Activated B cell treated with CpG ODN at 0.5 μM for 24 hours (primary cell): ENCODE results near the gene ELOVL5. TPM values are rescaled to one million over a fixed set of nuclear protein-coding genes. Genes with fewer than 3 reads are reported as not detected.

Source experiments
- ATAC-seq: fragments of 200-7000 bp; cut with Tn5 transposase; one replicate; pipeline ENCODE4 v1.10.0; 2021; ENCODE audit warnings: low read depth, mild to moderate bottlenecking, moderate library complexity
- CTCF ChIA-PET: fragments of 350-600 bp; sonication (Branson Sonifier 250); formaldehyde crosslinking; loops from one replicate; lab custom pipeline; 2021; ENCODE audit warnings: antibody characterized with exemption; lab: Charles Lee
- POLR2A ChIA-PET: fragments of 350-600 bp; sonication (Branson Sonifier 250); formaldehyde crosslinking; loops from one replicate; lab custom pipeline; 2021; ENCODE audit warnings: antibody characterized with exemption; lab: Charles Lee
- DNase-seq: peaks from one replicate; pipeline ENCODE4 v3.0.0; 2022
- H3K27ac Mint-ChIP-seq: one replicate; pipeline ENCODE4 v1.8.0; 2020; ENCODE audit warnings: mixed read lengths
- H3K27me3 Mint-ChIP-seq: one replicate; pipeline ENCODE4 v1.8.0; 2021; ENCODE audit warnings: mixed read lengths
- H3K36me3 Mint-ChIP-seq: one replicate; pipeline ENCODE4 v1.8.0; 2021; ENCODE audit warnings: low read depth, mixed read lengths
- H3K4me1 Mint-ChIP-seq: one replicate; pipeline ENCODE4 v1.8.0; 2021; ENCODE audit warnings: mixed read lengths
- H3K4me3 Mint-ChIP-seq: one replicate; pipeline ENCODE4 v1.8.0; 2020; ENCODE audit warnings: mild to moderate bottlenecking, mixed read lengths
- H3K9me3 Mint-ChIP-seq: one replicate; pipeline ENCODE4 v1.8.0; 2020; ENCODE audit warnings: mixed read lengths
- intact Hi-C: fragments of 100-400 bp; cut with micrococcal nuclease; formaldehyde crosslinking; loops from one replicate; pipeline ENCODE4 v1.15.1; 2024
- total RNA-seq: library from RNA; stranded (reverse); gene quantifications from 2 replicates; pipeline ENCODE4 v1.2.3, GENCODE V29; 2022
- TF ChIP-seq, protein P1 (sequence below): fragments of 200-600 bp; IDR thresholded peaks from one replicate; pipeline ENCODE4 v1.8.0; 2022; ENCODE audit warnings: antibody characterized with exemption, mild to moderate bottlenecking

ELOVL5 gene
- total RNA-seq, 1 donor from 2014 or later = 127 TPM

DNA sequence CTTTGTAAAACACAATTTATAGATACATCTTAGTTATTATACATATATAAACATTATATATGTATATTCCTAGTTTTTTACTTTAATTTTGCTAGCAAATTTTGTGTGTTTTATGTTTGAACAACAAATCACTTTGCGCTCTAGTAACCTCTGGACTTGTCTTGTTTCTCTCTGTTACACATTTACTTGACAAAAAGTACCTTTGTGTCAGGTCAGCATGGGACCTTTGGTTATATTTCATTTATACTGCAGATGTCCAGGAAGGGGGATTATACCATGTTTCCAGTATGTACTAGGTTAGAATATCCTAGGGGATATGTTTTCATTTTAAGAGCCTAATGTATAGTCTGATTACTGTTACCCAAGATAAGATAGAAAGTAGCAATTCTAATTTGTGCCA, 28.5 kb upstream of the ELOVL5 start:
- ATAC-seq (no peak), DNase-seq (no peak)
- Mint-ChIP-seq H3K27ac (no peak overlapping the region), H3K4me1 (no peaks in the 10 kb centered on the region), H3K9me3 (no peaks in the 10 kb centered on the region), H3K27me3 (no peaks in the 10 kb centered on the region), H3K4me3 (no peak overlapping the region), H3K36me3 (no peaks in the 10 kb centered on the region)
- intact Hi-C loops = no loop called here
- CTCF ChIA-PET = no interaction called here
- POLR2A ChIA-PET = no interaction called here
- TF ChIP-seq, protein P1, sequence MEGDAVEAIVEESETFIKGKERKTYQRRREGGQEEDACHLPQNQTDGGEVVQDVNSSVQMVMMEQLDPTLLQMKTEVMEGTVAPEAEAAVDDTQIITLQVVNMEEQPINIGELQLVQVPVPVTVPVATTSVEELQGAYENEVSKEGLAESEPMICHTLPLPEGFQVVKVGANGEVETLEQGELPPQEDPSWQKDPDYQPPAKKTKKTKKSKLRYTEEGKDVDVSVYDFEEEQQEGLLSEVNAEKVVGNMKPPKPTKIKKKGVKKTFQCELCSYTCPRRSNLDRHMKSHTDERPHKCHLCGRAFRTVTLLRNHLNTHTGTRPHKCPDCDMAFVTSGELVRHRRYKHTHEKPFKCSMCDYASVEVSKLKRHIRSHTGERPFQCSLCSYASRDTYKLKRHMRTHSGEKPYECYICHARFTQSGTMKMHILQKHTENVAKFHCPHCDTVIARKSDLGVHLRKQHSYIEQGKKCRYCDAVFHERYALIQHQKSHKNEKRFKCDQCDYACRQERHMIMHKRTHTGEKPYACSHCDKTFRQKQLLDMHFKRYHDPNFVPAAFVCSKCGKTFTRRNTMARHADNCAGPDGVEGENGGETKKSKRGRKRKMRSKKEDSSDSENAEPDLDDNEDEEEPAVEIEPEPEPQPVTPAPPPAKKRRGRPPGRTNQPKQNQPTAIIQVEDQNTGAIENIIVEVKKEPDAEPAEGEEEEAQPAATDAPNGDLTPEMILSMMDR = no peak

DNA sequence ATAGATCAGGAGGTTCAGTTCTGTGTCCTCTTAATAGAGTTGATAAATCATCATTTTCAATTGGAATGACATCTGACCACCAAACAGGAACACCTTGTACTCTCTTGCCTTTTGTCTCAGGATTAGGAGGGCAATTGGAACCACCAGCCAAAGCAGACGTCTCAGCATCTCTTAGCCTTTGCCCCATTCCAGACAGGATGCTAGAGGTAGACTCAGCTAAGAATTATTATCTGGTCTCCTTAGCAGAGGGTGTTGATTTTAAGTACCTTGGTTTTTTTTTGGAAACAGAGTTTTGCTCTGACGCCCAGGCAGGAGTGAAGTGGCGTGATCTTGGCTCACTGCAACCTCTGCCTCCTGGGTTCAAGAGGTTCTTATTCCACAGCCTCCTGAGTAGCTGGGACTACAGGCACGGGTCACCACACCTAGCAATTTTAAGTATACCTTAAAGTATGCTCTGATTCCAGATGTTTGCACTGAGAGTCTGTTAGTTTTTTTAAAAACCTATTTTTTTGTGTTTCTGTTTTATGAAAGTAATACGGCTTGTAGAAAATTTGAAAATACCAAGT, 28.0 kb upstream of the ELOVL5 start:
- CTCF ChIA-PET = no interaction called here
- DNase-seq = no peak
- Mint-ChIP-seq H3K27ac (no peak overlapping the region), H3K9me3 (no peaks in the 10 kb centered on the region), H3K4me1 (no peaks in the 10 kb centered on the region), H3K27me3 (no peaks in the 10 kb centered on the region), H3K4me3 (no peak overlapping the region), H3K36me3 (no peaks in the 10 kb centered on the region)
- intact Hi-C loops = no loop called here
- TF ChIP-seq, protein P1 = no peak
- ATAC-seq = no peak
- POLR2A ChIA-PET = no interaction called here

DNA sequence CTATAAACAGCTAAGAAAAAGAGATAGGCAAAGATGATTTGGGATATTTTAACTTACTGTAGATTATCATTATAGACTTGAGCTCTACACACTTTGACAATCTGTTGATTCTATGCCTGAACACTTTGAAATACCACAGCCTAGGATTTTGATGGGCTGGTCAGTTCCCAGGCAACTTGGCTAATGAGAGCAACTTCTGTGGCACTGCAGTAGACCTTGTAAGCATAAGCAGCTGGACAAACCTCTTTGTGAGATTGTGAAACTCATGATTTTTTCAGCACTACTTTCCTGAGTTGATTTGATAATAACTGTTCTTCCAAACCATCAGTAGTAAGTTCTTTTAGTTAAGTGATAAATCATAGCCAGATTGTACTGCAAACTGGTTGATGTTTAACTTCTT, 27.1 kb upstream of the ELOVL5 start:
- intact Hi-C loops = no loop called here
- no peak for ATAC-seq
- no peak overlapping the region for H3K4me3 Mint-ChIP-seq
- ChIA-PET POLR2A (no interaction called here), CTCF (no interaction called here)
- no peaks in the 10 kb centered on the region for H3K27me3 Mint-ChIP-seq
- H3K36me3 Mint-ChIP-seq = no peaks in the 10 kb centered on the region
- no peaks in the 10 kb centered on the region for H3K4me1 Mint-ChIP-seq
- H3K27ac Mint-ChIP-seq = no peak overlapping the region
- TF ChIP-seq, protein P1 = no peak
- DNase-seq = no peak
- H3K9me3 Mint-ChIP-seq = no peaks in the 10 kb centered on the region

DNA sequence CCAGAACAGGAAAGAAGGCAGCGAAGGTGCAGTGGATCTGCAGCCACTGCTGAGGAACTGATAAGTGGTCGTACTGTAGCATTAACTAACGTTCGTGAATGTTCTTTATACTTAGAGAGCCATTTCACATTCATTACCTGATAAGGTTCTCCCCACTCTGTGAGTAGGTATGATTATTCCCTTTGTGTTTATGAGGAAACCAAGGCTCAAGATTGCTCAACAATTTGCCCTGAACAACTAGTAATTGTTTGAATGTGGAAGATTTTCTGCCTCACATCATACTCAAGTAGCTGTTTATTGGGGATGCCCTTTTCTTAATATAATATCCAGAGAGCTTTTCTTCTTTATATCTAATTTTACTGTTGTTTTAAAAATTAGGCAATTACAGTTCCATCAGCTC, 24.9 kb upstream of the ELOVL5 start:
- DNase-seq = no peak
- Mint-ChIP-seq H3K27ac (no peak overlapping the region), H3K4me3 (no peak overlapping the region), H3K9me3 (no peaks in the 10 kb centered on the region), H3K27me3 (no peaks in the 10 kb centered on the region), H3K4me1 (no peaks in the 10 kb centered on the region), H3K36me3 (no peaks in the 10 kb centered on the region)
- ATAC-seq = no peak
- TF ChIP-seq, protein P1 = no peak
- ChIA-PET POLR2A (no interaction called here), CTCF (no interaction called here)
- intact Hi-C loops = no loop called here

DNA sequence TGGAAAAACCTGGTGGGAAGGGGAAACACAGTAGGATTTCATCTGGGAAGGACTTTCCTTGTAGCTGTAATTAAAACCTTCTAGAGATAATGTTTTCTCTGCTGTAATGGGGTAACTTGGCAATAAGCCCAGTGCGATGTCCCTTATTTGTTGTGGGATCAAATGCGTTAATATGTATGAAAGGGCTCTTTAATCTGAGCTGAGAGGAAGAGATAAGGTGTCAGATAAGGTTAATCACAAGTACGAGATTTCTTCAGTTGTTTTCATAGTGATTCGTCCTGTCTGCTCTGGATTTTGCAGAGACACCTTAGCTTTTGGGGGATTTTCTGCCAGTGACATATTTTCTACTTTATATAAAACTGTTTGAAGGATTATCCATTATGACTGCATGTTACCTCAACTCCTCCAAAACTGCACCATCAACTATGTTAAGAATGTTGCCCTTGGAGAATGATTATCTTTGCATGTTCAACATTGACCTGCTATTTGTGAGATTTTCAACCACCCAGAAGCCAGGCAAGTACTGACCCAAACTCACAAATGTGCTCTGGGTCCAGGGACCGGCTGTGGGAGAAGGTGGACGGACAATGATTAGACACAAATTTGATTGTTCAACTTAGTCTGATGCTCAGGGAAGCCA, 21.2 kb upstream of the ELOVL5 start:
- H3K4me3 Mint-ChIP-seq = no peak overlapping the region
- H3K36me3 Mint-ChIP-seq = peaks cover 1% of the 10 kb centered on the region
- peaks cover 9% of the 10 kb centered on the region for H3K9me3 Mint-ChIP-seq
- no peaks in the 10 kb centered on the region for H3K27me3 Mint-ChIP-seq
- intact Hi-C loops = no loop called here
- TF ChIP-seq, protein P1 = no peak
- no peak overlapping the region for H3K27ac Mint-ChIP-seq
- no peak for DNase-seq
- CTCF ChIA-PET = interaction anchor here (1.6 kb wide), 1 partner anchor 41 kb away, joined by 4 read pairs; no protein-coding TSS in a partner anchor
- no peak for ATAC-seq
- POLR2A ChIA-PET = interaction anchor here (1.9 kb wide), 1 partner anchor 10 kb away, joined by 9 read pairs; no protein-coding TSS in a partner anchor
- no peaks in the 10 kb centered on the region for H3K4me1 Mint-ChIP-seq
